GM18868 (cell line): Measurements from ENCODE around the gene DNAJA3.
A peak's percentile ranks its signal among the peaks of the same experiment; 100 is the strongest.

ENCODE experiments used
- ATAC-seq: cut with Tn5 transposase; IDR thresholded peaks from one replicate; pipeline ENCODE4 v1.9.1; 2021; ENCODE audit warnings: mild to moderate bottlenecking, moderate library complexity; ENCODE audit not compliant: unreplicated experiment

The DNAJA3 gene

GRCh38 chr16:4425378-4426020 is at the start of gene DNAJA3:
DNAJA3 (plus strand) TSS chr16:4425868; CDS start chr16:4425882, 14 bp downstream.
- peak; percentile 85 for ATAC-seq

- no peak for ATAC-seq
Observed at GRCh38 chr16:4376126-4376892, 49.4 kb upstream of the DNAJA3 start.

- ATAC-seq = no peak
Observed at GRCh38 chr16:4376893-4377572, 48.6 kb upstream of the DNAJA3 start.

GRCh38 chr16:4377573-4378154 is 48.0 kb upstream of the DNAJA3 start:
- ATAC-seq = no peak

- ATAC-seq = no peak
Observed at GRCh38 chr16:4378161-4378666, 47.5 kb upstream of the DNAJA3 start.

- no peak for ATAC-seq
Observed at GRCh38 chr16:4378999-4379690, 46.5 kb upstream of the DNAJA3 start.

GRCh38 chr16:4380119-4381063 is 45.3 kb upstream of the DNAJA3 start:
- no peak for ATAC-seq

DNA sequence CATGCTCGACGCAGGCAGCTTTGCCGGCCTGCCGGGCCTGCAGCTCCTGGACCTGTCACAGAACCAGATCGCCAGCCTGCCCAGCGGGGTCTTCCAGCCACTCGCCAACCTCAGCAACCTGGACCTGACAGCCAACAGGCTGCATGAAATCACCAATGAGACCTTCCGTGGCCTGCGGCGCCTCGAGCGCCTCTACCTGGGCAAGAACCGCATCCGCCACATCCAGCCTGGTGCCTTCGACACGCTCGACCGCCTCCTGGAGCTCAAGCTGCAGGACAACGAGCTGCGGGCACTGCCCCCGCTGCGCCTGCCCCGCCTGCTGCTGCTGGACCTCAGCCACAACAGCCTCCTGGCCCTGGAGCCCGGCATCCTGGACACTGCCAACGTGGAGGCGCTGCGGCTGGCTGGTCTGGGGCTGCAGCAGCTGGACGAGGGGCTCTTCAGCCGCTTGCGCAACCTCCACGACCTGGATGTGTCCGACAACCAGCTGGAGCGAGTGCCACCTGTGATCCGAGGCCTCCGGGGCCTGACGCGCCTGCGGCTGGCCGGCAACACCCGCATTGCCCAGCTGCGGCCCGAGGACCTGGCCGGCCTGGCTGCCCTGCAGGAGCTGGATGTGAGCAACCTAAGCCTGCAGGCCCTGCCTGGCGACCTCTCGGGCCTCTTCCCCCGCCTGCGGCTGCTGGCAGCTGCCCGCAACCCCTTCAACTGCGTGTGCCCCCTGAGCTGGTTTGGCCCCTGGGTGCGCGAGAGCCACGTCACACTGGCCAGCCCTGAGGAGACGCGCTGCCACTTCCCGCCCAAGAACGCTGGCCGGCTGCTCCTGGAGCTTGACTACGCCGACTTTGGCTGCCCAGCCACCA is 44.4 kb upstream of the DNAJA3 start:
- no peak for ATAC-seq

GRCh38 chr16:4381935-4382794 is 43.5 kb upstream of the DNAJA3 start:
- ATAC-seq = no peak

DNA sequence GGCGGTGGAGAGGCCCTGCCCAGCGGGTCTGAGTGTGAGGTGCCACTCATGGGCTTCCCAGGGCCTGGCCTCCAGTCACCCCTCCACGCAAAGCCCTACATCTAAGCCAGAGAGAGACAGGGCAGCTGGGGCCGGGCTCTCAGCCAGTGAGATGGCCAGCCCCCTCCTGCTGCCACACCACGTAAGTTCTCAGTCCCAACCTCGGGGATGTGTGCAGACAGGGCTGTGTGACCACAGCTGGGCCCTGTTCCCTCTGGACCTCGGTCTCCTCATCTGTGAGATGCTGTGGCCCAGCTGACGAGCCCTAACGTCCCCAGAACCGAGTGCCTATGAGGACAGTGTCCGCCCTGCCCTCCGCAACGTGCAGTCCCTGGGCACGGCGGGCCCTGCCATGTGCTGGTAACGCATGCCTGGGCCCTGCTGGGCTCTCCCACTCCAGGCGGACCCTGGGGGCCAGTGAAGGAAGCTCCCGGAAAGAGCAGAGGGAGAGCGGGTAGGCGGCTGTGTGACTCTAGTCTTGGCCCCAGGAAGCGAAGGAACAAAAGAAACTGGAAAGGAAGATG is 42.8 kb upstream of the DNAJA3 start:
- ATAC-seq = no peak

DNA sequence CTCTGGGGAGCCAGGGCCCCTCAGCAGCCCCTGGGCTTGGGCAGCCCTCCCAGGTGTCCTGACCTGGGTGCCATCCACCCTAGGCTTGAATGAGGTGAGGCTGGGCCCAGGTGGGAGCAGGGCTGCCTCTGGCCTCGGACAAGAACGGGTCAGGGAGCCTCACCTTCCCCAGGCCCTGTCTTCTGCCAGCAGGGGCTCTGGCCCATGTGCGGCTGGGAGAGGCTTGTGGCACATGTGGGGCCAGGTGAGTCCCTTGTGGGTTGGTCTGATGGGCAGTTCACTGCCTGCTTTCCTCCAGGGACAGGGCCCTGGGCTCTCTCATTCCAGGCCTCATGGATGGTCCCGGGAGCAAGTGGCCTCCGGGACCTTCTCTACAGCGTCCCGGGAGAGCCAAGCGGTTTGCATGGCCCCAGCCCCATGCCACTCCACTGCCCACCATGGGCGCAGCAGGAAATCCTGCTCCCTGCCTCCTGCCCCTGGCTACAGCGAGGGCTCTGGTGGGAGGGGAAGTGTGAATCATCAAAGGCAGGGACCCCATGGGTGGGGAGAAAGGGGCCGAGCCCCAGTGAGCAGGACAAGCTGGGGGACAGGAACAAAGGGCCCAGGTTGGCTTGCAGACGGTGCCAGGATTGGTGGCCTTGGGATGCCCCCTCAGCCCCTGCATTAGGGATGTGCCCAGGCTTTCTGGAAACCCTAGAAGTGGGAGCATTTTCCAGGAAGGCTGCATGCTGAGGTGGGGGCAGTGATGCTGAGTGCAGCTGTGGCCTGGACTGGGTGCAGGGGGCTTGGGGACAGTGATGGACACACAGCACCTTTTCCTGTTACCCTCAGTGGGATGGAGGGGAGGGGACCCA is 41.9 kb upstream of the DNAJA3 start:
- ATAC-seq = no peak

- no peak for ATAC-seq
Observed at GRCh38 chr16:4384509-4384942, 41.1 kb upstream of the DNAJA3 start.

DNA sequence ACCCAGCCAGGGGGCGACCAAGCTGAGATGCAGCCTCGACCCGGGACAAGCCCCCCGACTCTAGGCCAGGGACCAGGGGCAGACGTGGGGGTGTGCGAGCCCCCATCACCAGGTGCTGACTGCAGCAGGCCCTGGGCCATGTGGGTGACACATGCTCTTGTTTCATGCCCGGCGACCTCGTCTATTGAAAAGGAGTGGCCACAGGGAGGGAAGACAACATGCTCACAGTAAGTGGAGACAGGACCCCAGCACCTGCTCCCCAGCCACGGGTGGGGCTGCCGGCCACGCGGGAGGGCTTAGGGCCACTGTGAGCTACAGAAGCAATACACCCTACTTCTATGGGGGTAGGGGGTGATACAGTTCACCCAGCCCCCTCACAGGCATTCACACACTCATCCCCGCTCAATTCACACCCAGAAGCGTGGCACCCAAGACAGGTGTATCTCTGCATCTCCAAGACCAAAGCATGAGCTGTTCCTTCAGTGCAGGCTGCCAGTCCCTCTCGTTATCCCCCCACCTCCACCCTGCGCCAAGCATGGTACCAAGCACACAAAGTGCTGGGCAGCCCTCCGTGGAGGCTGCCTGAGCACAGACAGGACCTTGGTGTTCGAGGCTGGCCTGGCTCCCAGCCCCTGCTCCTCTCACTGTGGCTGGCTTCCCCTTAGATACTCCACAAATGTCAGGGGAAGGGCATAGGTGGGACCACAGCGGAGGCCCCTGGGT is 40.4 kb upstream of the DNAJA3 start:
- ATAC-seq = no peak

DNA sequence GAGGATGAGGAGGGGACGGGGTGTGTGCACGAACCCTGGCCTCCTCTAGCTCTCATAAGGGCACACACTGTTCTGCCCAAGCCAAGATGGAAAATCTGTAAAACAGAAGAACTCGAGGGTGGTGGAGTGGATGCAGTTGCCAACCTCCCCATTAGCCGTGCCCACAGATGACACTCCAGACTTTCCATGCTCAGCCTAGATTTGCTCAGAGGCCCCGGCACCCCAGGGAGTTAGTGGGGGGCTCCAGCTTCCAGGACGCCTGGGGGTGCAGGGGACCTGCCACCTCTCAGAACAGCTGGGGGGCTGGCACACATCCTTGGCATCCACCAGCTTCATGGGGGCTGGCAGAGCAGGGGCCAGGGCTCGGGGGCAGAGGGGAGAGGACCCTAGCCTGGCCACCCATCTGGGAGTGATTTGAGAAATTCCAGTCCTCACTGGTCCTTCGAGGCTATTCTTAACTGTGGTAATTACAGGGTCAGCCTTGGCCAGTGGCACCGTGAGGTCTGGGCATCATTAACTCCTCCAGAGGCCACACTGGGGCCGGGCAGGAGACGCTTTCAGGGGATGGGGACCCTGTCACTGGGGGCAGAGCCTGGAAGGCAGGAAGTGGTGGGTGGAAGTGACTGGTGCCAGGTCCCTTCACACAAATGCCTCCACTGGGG is 39.7 kb upstream of the DNAJA3 start:
- no peak for ATAC-seq

DNA sequence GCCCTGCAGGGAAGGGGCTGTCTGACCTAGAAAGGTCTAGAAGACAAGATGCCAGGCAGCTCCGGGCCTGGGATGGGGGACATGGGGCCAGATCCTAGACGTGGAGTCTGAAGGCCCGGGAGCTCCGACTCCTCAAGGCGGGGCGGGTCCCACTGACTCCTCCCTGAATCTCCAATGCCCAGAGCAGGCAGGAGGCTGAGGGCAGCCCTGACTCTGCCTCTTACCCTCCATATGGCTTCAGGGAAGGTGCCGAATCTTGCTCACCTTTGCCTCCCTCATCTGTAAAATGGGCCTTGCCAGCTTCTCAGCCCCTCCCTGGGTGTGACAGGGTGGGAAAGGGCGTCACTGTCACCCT is 39.2 kb upstream of the DNAJA3 start:
- ATAC-seq = no peak
